WTC11 (cell line): ENCODE measurements around the gene ARRB2. TPM values are rescaled to one million over a fixed set of nuclear protein-coding genes. Genes with fewer than 3 reads are reported as not detected.

Source experiments
- ATAC-seq: fragments of 200-7000 bp; cut with Tn5 transposase; 2 replicates; pipeline ENCODE4 v1.10.0; 2021; ENCODE audit warnings: mild to moderate bottlenecking, moderate library complexity
- CTCF ChIA-PET: fragments of 300-600 bp; sonication (Branson Sonifier 250); formaldehyde crosslinking; loops from one replicate; lab custom pipeline; 2021; ENCODE audit warnings: antibody characterized with exemption; lab: Charles Lee
- POLR2A ChIA-PET: fragments of 350-600 bp; sonication (Branson Sonifier 250); formaldehyde crosslinking; loops from one replicate; lab custom pipeline; 2021; ENCODE audit warnings: antibody characterized with exemption; lab: Charles Lee
- DNase-seq: peaks from one replicate; pipeline ENCODE4 v3.0.0; 2021; ENCODE audit warnings: low spot score
- H3K27ac Mint-ChIP-seq: 2 replicates; pipeline ENCODE4 v1.8.0; 2021; ENCODE audit warnings: mixed read lengths
- H3K27me3 Mint-ChIP-seq: 2 replicates; pipeline ENCODE4 v1.8.0; 2021; ENCODE audit warnings: low read depth, mild to moderate bottlenecking, moderate library complexity, mixed read lengths
- H3K36me3 Mint-ChIP-seq: 2 replicates; pipeline ENCODE4 v1.8.0; 2021; ENCODE audit warnings: mixed read lengths
- H3K4me1 Mint-ChIP-seq: 2 replicates; pipeline ENCODE4 v1.8.0; 2022; ENCODE audit warnings: mixed read lengths
- H3K4me3 Mint-ChIP-seq: 2 replicates; pipeline ENCODE4 v1.8.0; 2021; ENCODE audit warnings: mild to moderate bottlenecking, moderate library complexity, mixed read lengths
- H3K9me3 Mint-ChIP-seq: 2 replicates; pipeline ENCODE4 v1.8.0; 2021; ENCODE audit warnings: mixed read lengths
- AR ChIP-seq: fragments of 250-450 bp; sonication (Bioruptor Pico); IDR thresholded peaks from 2 replicates; pipeline ENCODE4 v1.9.0; 2021; ENCODE audit warnings: mild to moderate bottlenecking
- CBFB ChIP-seq: sonication (generic); formaldehyde crosslinking; IDR thresholded peaks from 2 replicates; pipeline ENCODE4 v1.8.1; 2022; ENCODE audit warnings: mild to moderate bottlenecking, low read depth, missing genetic modification reagents
- CTCF ChIP-seq: fragments of 200-600 bp; IDR thresholded peaks from 2 replicates; pipeline ENCODE4 v1.8.0; 2022; ENCODE audit warnings: antibody characterized with exemption
- FOXJ3 ChIP-seq: sonication (generic); formaldehyde crosslinking; IDR thresholded peaks from 2 replicates; pipeline ENCODE4 v1.9.0; 2021; ENCODE audit warnings: missing genetic modification reagents, mild to moderate bottlenecking, borderline replicate concordance
- IRF2 ChIP-seq: sonication (generic); formaldehyde crosslinking; IDR thresholded peaks from 2 replicates; pipeline ENCODE4 v1.8.0; 2022; ENCODE audit warnings: low read depth, missing genetic modification reagents, borderline replicate concordance
- MAX ChIP-seq: sonication (generic); formaldehyde crosslinking; IDR thresholded peaks from 2 replicates; pipeline ENCODE4 v1.8.0; 2022; ENCODE audit warnings: mild to moderate bottlenecking, missing genetic modification reagents
- NR1H2 ChIP-seq: sonication (generic); formaldehyde crosslinking; IDR thresholded peaks from 2 replicates; pipeline ENCODE4 v1.9.0; 2021; ENCODE audit warnings: mild to moderate bottlenecking, moderate library complexity, missing genetic modification reagents
- SMAD3 ChIP-seq: sonication (generic); formaldehyde crosslinking; IDR thresholded peaks from 2 replicates; pipeline ENCODE4 v1.8.0; 2022; ENCODE audit warnings: missing genetic modification reagents, mild to moderate bottlenecking, borderline replicate concordance
- STAT6 ChIP-seq: sonication (generic); formaldehyde crosslinking; conservative IDR thresholded peaks from 2 replicates; pipeline ENCODE4 v1.8.1; 2023; ENCODE audit warnings: mild to moderate bottlenecking, low read depth, missing genetic modification reagents, moderate library complexity
- TCF7 ChIP-seq: sonication (generic); formaldehyde crosslinking; IDR thresholded peaks from 2 replicates; pipeline ENCODE4 v1.8.0; 2022; ENCODE audit warnings: mild to moderate bottlenecking, low read depth, missing genetic modification reagents, moderate library complexity
- TEAD4 ChIP-seq: sonication (generic); formaldehyde crosslinking; IDR thresholded peaks from 2 replicates; pipeline ENCODE4 v1.8.0; 2022; ENCODE audit warnings: mild to moderate bottlenecking, missing genetic modification reagents
- ZNF121 ChIP-seq: sonication (generic); formaldehyde crosslinking; IDR thresholded peaks from 2 replicates; pipeline ENCODE4 v1.8.0; 2023; ENCODE audit warnings: missing genetic modification reagents
- ZNF138 ChIP-seq: sonication (generic); formaldehyde crosslinking; conservative IDR thresholded peaks from 2 replicates; pipeline ENCODE4 v1.8.1; 2022; ENCODE audit warnings: mild to moderate bottlenecking, moderate library complexity, missing genetic modification reagents
- ZNF263 ChIP-seq: sonication (generic); formaldehyde crosslinking; IDR thresholded peaks from 2 replicates; pipeline ENCODE4 v1.8.1; 2022; ENCODE audit warnings: low read depth, mild to moderate bottlenecking, moderate library complexity, missing genetic modification reagents
- ZNF281 ChIP-seq: sonication (generic); formaldehyde crosslinking; IDR thresholded peaks from 2 replicates; pipeline ENCODE4 v1.8.0; 2023; ENCODE audit warnings: mild to moderate bottlenecking, missing genetic modification reagents
- ZNF425 ChIP-seq: fragments of 250-450 bp; sonication (Bioruptor Pico); conservative IDR thresholded peaks from 2 replicates; pipeline ENCODE4 v1.9.0; 2021; ENCODE audit warnings: mild to moderate bottlenecking
- ZNF532 ChIP-seq: fragments of 250-450 bp; sonication (Bioruptor Pico); IDR thresholded peaks from 2 replicates; pipeline ENCODE4 v1.9.0; 2021; ENCODE audit warnings: mild to moderate bottlenecking, borderline replicate concordance
- total RNA-seq: library from RNA; stranded (reverse); gene quantifications from 3 replicates; pipeline ENCODE4 v1.2.3, GENCODE V29; 2021

The ARRB2 gene
- total RNA-seq, 1 experiment from 2014 or later = 87.8 TPM

- no peak overlapping the region for H3K27ac Mint-ChIP-seq
- DNase-seq (no peak), ATAC-seq (no peak)
- ChIA-PET POLR2A (no interaction called here), CTCF (no interaction called here)
- no peak for TF ChIP-seq FOXJ3 (CRISPR knock-in tag)
- no peak for TF ChIP-seq ZNF425 (CRISPR knock-in tag)
- no peak for TF ChIP-seq SMAD3 (CRISPR knock-in tag)
- no peak for TF ChIP-seq CBFB (CRISPR knock-in tag)
- no peak for TF ChIP-seq ZNF263 (CRISPR knock-in tag)
- no peak for TF ChIP-seq NR1H2
- TF ChIP-seq STAT6 (CRISPR knock-in tag) = no peak
- TF ChIP-seq ZNF281 (CRISPR knock-in tag) = no peak
- TF ChIP-seq MAX (CRISPR knock-in tag) = no peak
- no peak for TF ChIP-seq TEAD4
- TF ChIP-seq IRF2 (CRISPR knock-in tag) = no peak
- no peak for TF ChIP-seq ZNF121 (CRISPR knock-in tag)
- TF ChIP-seq TCF7 = no peak
- no peak for TF ChIP-seq AR (CRISPR knock-in tag)
- no peak for TF ChIP-seq ZNF532 (CRISPR knock-in tag)
- no peak for TF ChIP-seq ZNF138 (CRISPR knock-in tag)
- TF ChIP-seq CTCF = no peak
- H3K9me3 Mint-ChIP-seq = no peaks in the 10 kb centered on the region
- peaks cover 13% of the 10 kb centered on the region for H3K4me1 Mint-ChIP-seq
- H3K36me3 Mint-ChIP-seq = peaks cover 9% of the 10 kb centered on the region
- H3K27me3 Mint-ChIP-seq = no peaks in the 10 kb centered on the region; the same call in 1 of the 2 replicates
- no peak overlapping the region for H3K4me3 Mint-ChIP-seq
Measured at GRCh38 chr17:4666296-4666695, 44.1 kb upstream of the ARRB2 start.
